Endothelial cell of umbilical vein (primary cell): ENCODE data around the gene MSH3. TPM values are rescaled to one million over a fixed set of nuclear protein-coding genes. Genes with fewer than 3 reads are reported as not detected.

Experiments
- BruUV-seq: library from RNA; stranded (reverse); fragments of 400-500 nt; replicated peaks from 2 replicates; lab custom pipeline; 2021; lab: Mats Ljungman, UMichigan
- CTCF ChIA-PET: fragments of 300-600, 350-600 bp; sonication (Branson Sonifier 250); formaldehyde crosslinking; loops from one replicate; lab custom pipeline; 2021; ENCODE audit warnings: antibody characterized with exemption, inconsistent platforms; lab: Charles Lee
- POLR2A ChIA-PET: fragments of 300-600, 350-600 bp; sonication (Branson Sonifier 250); formaldehyde crosslinking; loops from one replicate; lab custom pipeline; 2021; ENCODE audit warnings: antibody characterized with exemption, inconsistent platforms; lab: Charles Lee
- DNase-seq: peaks from one replicate; pipeline ENCODE4 v3.0.0-alpha.2; 2011; ENCODE audit warnings: low read depth, low spot score
- FAIRE-seq: peaks from 2 replicates; lab custom pipeline; 2011; peaks lifted over from hg19 to GRCh38; lab: Jason Lieb, UNC
- H2AFZ ChIP-seq: 2 replicates; pipeline ENCODE4 v1.6.0; 2012; ENCODE audit warnings: low read depth, low read length, control low read depth, inconsistent platforms
- H3K27ac ChIP-seq: 2 replicates; pipeline ENCODE4 v1.5.1; 2011; ENCODE audit warnings: low read depth, mild to moderate bottlenecking, control low read depth, low read length, moderate library complexity; ENCODE audit not compliant: insufficient read depth
- H3K27me3 ChIP-seq, 2 experiments: 2 replicates each; pipeline versions ENCODE4 v1.6.0 to v1.6.1; 2011; ENCODE audit warnings: low read length in 2 of 2, mixed read lengths in 1 of 2; ENCODE audit not compliant: control insufficient read depth in 2 of 2, insufficient read depth in 2 of 2
- H3K36me3 ChIP-seq, 2 experiments: 2 replicates in 1 of 2; 3 replicates in 1 of 2; pipeline ENCODE4 v1.5.1; 2011; ENCODE audit warnings: low read length in 2 of 2, mild to moderate bottlenecking in 1 of 2, moderate library complexity in 1 of 2; ENCODE audit not compliant: control insufficient read depth in 2 of 2, insufficient read depth in 2 of 2; ENCODE audit errors: extremely low read depth in 1 of 2
- H3K4me1 ChIP-seq: 3 replicates; pipeline ENCODE4 v1.5.1; 2011; ENCODE audit warnings: mild to moderate bottlenecking, low read length; ENCODE audit not compliant: control insufficient read depth, insufficient read depth; ENCODE audit errors: extremely low read depth
- H3K4me2 ChIP-seq: 2 replicates; pipeline ENCODE4 v1.6.1; 2011; ENCODE audit warnings: low read length, control low read depth, mixed read lengths; ENCODE audit not compliant: insufficient read depth
- H3K4me3 ChIP-seq, 3 experiments: fragments of 200-600 bp in 1 of 3; sonication (generic), shearing (Covaris generic) in 1 of 3; replicated peaks in 1 of 3; 2 replicates each; pipeline ENCODE4 v1.5.1; 2011 to 2016; ENCODE audit warnings: control low read depth in 3 of 3, low read length in 3 of 3, mild to moderate bottlenecking in 2 of 3, inconsistent platforms in 1 of 3, low read depth in 1 of 3, moderate library complexity in 1 of 3; ENCODE audit not compliant: insufficient read depth in 1 of 3
- H3K79me2 ChIP-seq: 2 replicates; pipeline ENCODE4 v1.6.0; 2012; ENCODE audit warnings: low read length, inconsistent platforms; ENCODE audit not compliant: control insufficient read depth, insufficient read depth
- H3K9ac ChIP-seq: replicated peaks from 2 replicates; pipeline ENCODE3; 2011; ENCODE audit warnings: low read length, control low read depth; ENCODE audit not compliant: insufficient read depth; ENCODE audit errors: extremely low read depth
- H3K9me1 ChIP-seq: replicated peaks from 3 replicates; pipeline ENCODE4 v1.6.0; 2011; ENCODE audit warnings: mild to moderate bottlenecking, low read length; ENCODE audit not compliant: control insufficient read depth, insufficient read depth; ENCODE audit errors: extremely low read depth
- H3K9me3 ChIP-seq: replicated peaks from 2 replicates; pipeline ENCODE4 v1.5.1; 2012; ENCODE audit warnings: low read length, inconsistent platforms; ENCODE audit not compliant: control insufficient read depth, insufficient read depth
- H4K20me1 ChIP-seq: replicated peaks from 2 replicates; pipeline ENCODE3; 2011; ENCODE audit warnings: mild to moderate bottlenecking, low read length; ENCODE audit not compliant: control insufficient read depth, insufficient read depth; ENCODE audit errors: extremely low read depth
- EZH2 ChIP-seq: IDR thresholded peaks from 2 replicates; pipeline ENCODE4 v1.6.1; 2012; ENCODE audit warnings: borderline replicate concordance, low read depth, mild to moderate bottlenecking, moderate library complexity, low read length, inconsistent platforms; ENCODE audit not compliant: severe bottlenecking
- FOS ChIP-seq: IDR thresholded peaks from 2 replicates; pipeline ENCODE4 v1.6.1; 2011; ENCODE audit warnings: mild to moderate bottlenecking, low read length, moderate library complexity, borderline replicate concordance; ENCODE audit not compliant: insufficient read depth
- GATA2 ChIP-seq: IDR thresholded peaks from 2 replicates; pipeline ENCODE4 v1.7.0; 2011; ENCODE audit warnings: low read depth, mild to moderate bottlenecking, moderate library complexity, mixed read lengths, low read length; ENCODE audit not compliant: insufficient read length, insufficient read depth
- JUN ChIP-seq: IDR thresholded peaks from 2 replicates; pipeline ENCODE4 v1.6.1; 2011; ENCODE audit warnings: borderline replicate concordance, low read depth; ENCODE audit not compliant: insufficient read length, insufficient read depth
- MYC ChIP-seq: IDR thresholded peaks from one replicate; pipeline ENCODE4 v1.6.1; 2011; ENCODE audit warnings: mild to moderate bottlenecking, low read depth, low read length
- POLR2A ChIP-seq: IDR thresholded peaks from 2 replicates; pipeline ENCODE4 v1.6.1; 2012; ENCODE audit warnings: low read depth, mild to moderate bottlenecking, control low read depth, low read length
- POLR2AphosphoS5 ChIP-seq: IDR thresholded peaks from 2 replicates; pipeline ENCODE4 v1.6.1; 2012; ENCODE audit warnings: low read depth, mild to moderate bottlenecking, control low read depth, low read length, moderate library complexity; ENCODE audit not compliant: insufficient read depth
- dilution Hi-C: fragments of 300-500 bp; cut with MboI; formaldehyde crosslinking; loops from one replicate; pipeline ENCODE4 v1.15.0; 2019; ENCODE audit warnings: low sequenced_read_pairs; ENCODE audit not compliant: extremely low pct_ligation_motif_present
- intact Hi-C: fragments of 100-400 bp; cut with micrococcal nuclease; formaldehyde crosslinking; loops from one replicate; pipeline ENCODE4 v1.10.0; 2022
- polyA plus RNA-seq, 4 experiments: library from polyadenylated mRNA; depleted of rRNA in 3 of 4; stranded (reverse) in 3 of 4; unstranded in 1 of 4; fragments of >200 nt; gene quantifications; 2 replicates each; pipeline versions ENCODE4 v1.2.1 to v1.2.3, GENCODE V29; 2011 to 2012; ENCODE audit warnings: missing spikeins in 1 of 4
- total RNA-seq: library from RNA; stranded (reverse); gene quantifications from 2 replicates; pipeline ENCODE4 v1.2.3, GENCODE V29; 2021
- TF ChIP-seq, protein P1 (sequence below): IDR thresholded peaks from 2 replicates; pipeline ENCODE4 v1.6.1; 2011; ENCODE audit not compliant: insufficient read depth, insufficient read length
- TF ChIP-seq, protein P2 (sequence below), 2 donors: IDR thresholded peaks; 1 replicate in 1 of 2; 2 replicates in 1 of 2; pipeline ENCODE4 v1.5.1; 2011; ENCODE audit warnings: low read length in 2 of 2, mild to moderate bottlenecking in 2 of 2, moderate library complexity in 2 of 2, control low read depth in 1 of 2, inconsistent platforms in 1 of 2, low read depth in 1 of 2; ENCODE audit not compliant: insufficient read depth in 1 of 2; ENCODE audit errors: extremely low read depth in 1 of 2

MSH3 gene
- total and polyA plus RNA-seq, 2 donors (not counting 3 experiments of a cell fraction or from before 2014, with no cell fraction given), result 2.0 to 13.0 TPM

DNA sequence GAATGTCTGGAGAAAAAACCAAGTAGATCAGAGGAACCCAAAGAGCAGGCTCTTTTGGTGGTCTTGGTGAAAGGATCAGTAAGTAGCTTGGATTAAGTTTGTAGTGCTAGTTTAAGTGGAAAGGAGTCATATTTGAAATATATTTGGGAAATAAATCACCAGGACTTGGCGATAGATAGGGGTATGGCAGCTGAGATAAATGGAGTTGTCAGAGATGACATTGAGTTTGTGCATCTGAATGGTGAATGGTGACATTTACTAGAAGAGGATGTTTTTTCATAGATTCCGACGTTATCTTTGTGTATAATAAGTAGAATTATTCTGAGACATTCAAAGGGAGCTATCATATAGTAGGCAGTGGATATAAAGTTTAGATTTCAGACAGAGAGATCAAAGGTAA lies 162.1 kb downstream of the MSH3 start:
- H3K27ac ChIP-seq, result no peak overlapping the region
- H3K9me3 ChIP-seq, result no peaks in the 10 kb centered on the region
- ChIA-PET POLR2A (no interaction called here), CTCF (interaction anchor here (1.1 kb wide), 1 partner anchor 9 kb away, joined by 5 read pairs; no protein-coding TSS in a partner anchor)
- no TSS peak for BruUV-seq
- no peak for TF ChIP-seq FOS
- no peak for TF ChIP-seq POLR2AphosphoS5
- no peak for TF ChIP-seq EZH2
- no peak for TF ChIP-seq POLR2A
- TF ChIP-seq, protein P1, sequence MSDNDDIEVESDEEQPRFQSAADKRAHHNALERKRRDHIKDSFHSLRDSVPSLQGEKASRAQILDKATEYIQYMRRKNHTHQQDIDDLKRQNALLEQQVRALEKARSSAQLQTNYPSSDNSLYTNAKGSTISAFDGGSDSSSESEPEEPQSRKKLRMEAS, result no peak
- no peak for TF ChIP-seq MYC
- TF ChIP-seq, protein P2, sequence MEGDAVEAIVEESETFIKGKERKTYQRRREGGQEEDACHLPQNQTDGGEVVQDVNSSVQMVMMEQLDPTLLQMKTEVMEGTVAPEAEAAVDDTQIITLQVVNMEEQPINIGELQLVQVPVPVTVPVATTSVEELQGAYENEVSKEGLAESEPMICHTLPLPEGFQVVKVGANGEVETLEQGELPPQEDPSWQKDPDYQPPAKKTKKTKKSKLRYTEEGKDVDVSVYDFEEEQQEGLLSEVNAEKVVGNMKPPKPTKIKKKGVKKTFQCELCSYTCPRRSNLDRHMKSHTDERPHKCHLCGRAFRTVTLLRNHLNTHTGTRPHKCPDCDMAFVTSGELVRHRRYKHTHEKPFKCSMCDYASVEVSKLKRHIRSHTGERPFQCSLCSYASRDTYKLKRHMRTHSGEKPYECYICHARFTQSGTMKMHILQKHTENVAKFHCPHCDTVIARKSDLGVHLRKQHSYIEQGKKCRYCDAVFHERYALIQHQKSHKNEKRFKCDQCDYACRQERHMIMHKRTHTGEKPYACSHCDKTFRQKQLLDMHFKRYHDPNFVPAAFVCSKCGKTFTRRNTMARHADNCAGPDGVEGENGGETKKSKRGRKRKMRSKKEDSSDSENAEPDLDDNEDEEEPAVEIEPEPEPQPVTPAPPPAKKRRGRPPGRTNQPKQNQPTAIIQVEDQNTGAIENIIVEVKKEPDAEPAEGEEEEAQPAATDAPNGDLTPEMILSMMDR (IDR thresholded peaks at IDR 0.05; ENCODE audit: extremely low read depth in 1 of 2, insufficient read depth in 1 of 2, low read depth in 1 of 2, low read length in 2 of 2), result no peak
- TF ChIP-seq JUN, result no peak
- no peak for TF ChIP-seq GATA2
- intact Hi-C loops (no loop called here), dilution Hi-C loops (loop anchor here (25.0 kb wide), 1 partner anchor 196 kb away; no protein-coding TSS in a partner anchor)
- FAIRE-seq (no peak), DNase-seq (no peak)
- no peaks in the 10 kb centered on the region for H3K27me3 ChIP-seq
- no peak overlapping the region for H2AFZ ChIP-seq
- H3K4me1 ChIP-seq, result no peaks in the 10 kb centered on the region
- H3K36me3 ChIP-seq, result no peaks in the 10 kb centered on the region
- no peak overlapping the region for H3K4me3 ChIP-seq
- H3K9ac ChIP-seq, result no peak overlapping the region
- H3K9me1 ChIP-seq, result no peaks in the 10 kb centered on the region
- H3K79me2 ChIP-seq, result no peaks in the 10 kb centered on the region
- H4K20me1 ChIP-seq, result no peaks in the 10 kb centered on the region
- H3K4me2 ChIP-seq, result no peak overlapping the region
